HG03097 (cell line): Measurements from ENCODE around the gene LIN7B.
"Not testable (repeated sequence)": the region's sequence is repeated elsewhere in the genome, so short reads cannot be mapped to it uniquely, and the experiment has no call there.

Experiments used
- ATAC-seq: cut with Tn5 transposase; IDR thresholded peaks from one replicate; pipeline ENCODE4 v1.9.1; 2021; ENCODE audit not compliant: unreplicated experiment, low FRiP score

The LIN7B gene

GRCh38 chr19:49141352-49141751 is 27.2 kb downstream of the LIN7B start:
- no peak for ATAC-seq

- ATAC-seq = no peak
Measured at GRCh38 chr19:49142866-49143335, 28.7 kb downstream of the LIN7B start.

GRCh38 chr19:49145573-49146407 is 31.6 kb downstream of the LIN7B start:
- no peak for ATAC-seq

- ATAC-seq = not testable (repeated sequence)
Measured at GRCh38 chr19:49146408-49146770, 32.2 kb downstream of the LIN7B start.

- ATAC-seq = no peak
Measured at GRCh38 chr19:49148044-49148682, 34.0 kb downstream of the LIN7B start.

GRCh38 chr19:49148784-49149651 is 34.8 kb downstream of the LIN7B start:
- no peak for ATAC-seq

- ATAC-seq = no peak
Measured at GRCh38 chr19:49149652-49150105, 35.5 kb downstream of the LIN7B start.

- ATAC-seq = no peak
Measured at GRCh38 chr19:49150106-49150943, 36.2 kb downstream of the LIN7B start.

GRCh38 chr19:49150944-49151243 is 36.7 kb downstream of the LIN7B start:
- no peak for ATAC-seq

- no peak for ATAC-seq
Measured at GRCh38 chr19:49151267-49152118, 37.3 kb downstream of the LIN7B start.

GRCh38 chr19:49152119-49152550 is 38.0 kb downstream of the LIN7B start:
- ATAC-seq = no peak

- ATAC-seq = no peak
Measured at GRCh38 chr19:49153167-49153809, 39.1 kb downstream of the LIN7B start.

- no peak for ATAC-seq
Measured at GRCh38 chr19:49154279-49154678, 40.1 kb downstream of the LIN7B start.

- ATAC-seq = no peak
Measured at GRCh38 chr19:49155005-49155819, 41.0 kb downstream of the LIN7B start, which contains the start of gene HRC. Gene HRC (minus strand): TSS chr19:49155396. CDS start chr19:49155237, 159 bp downstream.

- no peak for ATAC-seq
Measured at GRCh38 chr19:49155820-49156346, 41.7 kb downstream of the LIN7B start.

- ATAC-seq = no peak
Measured at GRCh38 chr19:49157445-49158224, 43.5 kb downstream of the LIN7B start, which contains the start of gene TRPM4. Gene TRPM4 (plus strand): TSS chr19:49157792. CDS start chr19:49157867, 75 bp downstream.
